CD4-positive, CD25-positive, alpha-beta regulatory T cell (primary cell): ENCODE measurements around the gene PSKH1. TPM values are rescaled to one million over a fixed set of nuclear protein-coding genes. Genes with fewer than 3 reads are reported as not detected.

Experiments
- ATAC-seq, 2 donors: fragments of 150-1000 bp; cut with Tn5 transposase; one replicate each; pipeline ENCODE4 v1.10.0; 2021; ENCODE audit warnings: low read depth in 2 of 2, moderate number of reproducible peaks in 2 of 2, moderate library complexity in 1 of 2
- DNase-seq, 3 donors: peaks; one replicate each; pipeline versions ENCODE4 v3.0.0 to v3.0.0-alpha.2; 2012 to 2022; ENCODE audit warnings: mixed read lengths in 1 of 3
- H3K27ac ChIP-seq: one replicate; pipeline ENCODE4 v1.7.0; 2013; ENCODE audit warnings: mild to moderate bottlenecking, low read length; ENCODE audit not compliant: insufficient read depth, poor library complexity, severe bottlenecking
- H3K27me3 ChIP-seq: one replicate; pipeline ENCODE4 v1.7.0; 2013; ENCODE audit warnings: low read length; ENCODE audit not compliant: control insufficient read depth, insufficient read depth
- H3K36me3 ChIP-seq: one replicate; pipeline ENCODE4 v1.7.0; 2013; ENCODE audit warnings: mild to moderate bottlenecking, low read length, moderate library complexity; ENCODE audit not compliant: control insufficient read depth, insufficient read depth
- H3K4me1 ChIP-seq: 2 replicates; pipeline ENCODE4 v1.7.0; 2013; ENCODE audit warnings: mild to moderate bottlenecking, low read length; ENCODE audit not compliant: insufficient read depth, control insufficient read depth, poor library complexity, severe bottlenecking
- H3K4me3 ChIP-seq: one replicate; pipeline ENCODE4 v1.7.0; 2013; ENCODE audit warnings: low read depth, mild to moderate bottlenecking, low read length, moderate library complexity
- H3K9me3 ChIP-seq, 2 experiments: 1 replicate in 1 of 2; 2 replicates in 1 of 2; pipeline ENCODE4 v1.7.0; 2013; ENCODE audit warnings: low read length in 2 of 2, mild to moderate bottlenecking in 1 of 2, moderate library complexity in 1 of 2; ENCODE audit not compliant: control insufficient read depth in 2 of 2
- H3K27ac Mint-ChIP-seq, 3 donors: one replicate each; pipeline ENCODE4 v1.8.0; 2020 to 2022; ENCODE audit warnings: mild to moderate bottlenecking in 3 of 3, mixed read lengths in 3 of 3, moderate library complexity in 2 of 3
- H3K27me3 Mint-ChIP-seq: one replicate; pipeline ENCODE4 v1.8.0; 2022; ENCODE audit warnings: mild to moderate bottlenecking, mixed read lengths
- H3K36me3 Mint-ChIP-seq: one replicate; pipeline ENCODE4 v1.8.0; 2020; ENCODE audit warnings: mixed read lengths
- H3K4me1 Mint-ChIP-seq, 4 donors: one replicate each; pipeline ENCODE4 v1.8.0; 2020 to 2022; ENCODE audit warnings: mixed read lengths in 4 of 4, mild to moderate bottlenecking in 1 of 4
- H3K4me3 Mint-ChIP-seq, 4 donors: one replicate each; pipeline ENCODE4 v1.8.0; 2020 to 2022; ENCODE audit warnings: mild to moderate bottlenecking in 4 of 4, mixed read lengths in 4 of 4, moderate library complexity in 3 of 4
- H3K9me3 Mint-ChIP-seq, 7 donors: one replicate each; pipeline ENCODE4 v1.8.0; 2020 to 2022; ENCODE audit warnings: mixed read lengths in 7 of 7, mild to moderate bottlenecking in 3 of 7, moderate library complexity in 2 of 7
- polyA plus RNA-seq, 4 donors: library from polyadenylated mRNA; unstranded; fragments of 300-500 nt; fragmentation: Illumina TruSeq; gene quantifications; one replicate each; pipeline ENCODE4 v1.2.3, GENCODE V29; 2021
- total RNA-seq: library from RNA; stranded (reverse); gene quantifications from one replicate; pipeline ENCODE4 v1.2.3, GENCODE V29; 2022

Gene PSKH1
- total and polyA plus RNA-seq, 5 donors from 2014 or later: 14.3 to 25.3 (median 22.8) TPM

DNA sequence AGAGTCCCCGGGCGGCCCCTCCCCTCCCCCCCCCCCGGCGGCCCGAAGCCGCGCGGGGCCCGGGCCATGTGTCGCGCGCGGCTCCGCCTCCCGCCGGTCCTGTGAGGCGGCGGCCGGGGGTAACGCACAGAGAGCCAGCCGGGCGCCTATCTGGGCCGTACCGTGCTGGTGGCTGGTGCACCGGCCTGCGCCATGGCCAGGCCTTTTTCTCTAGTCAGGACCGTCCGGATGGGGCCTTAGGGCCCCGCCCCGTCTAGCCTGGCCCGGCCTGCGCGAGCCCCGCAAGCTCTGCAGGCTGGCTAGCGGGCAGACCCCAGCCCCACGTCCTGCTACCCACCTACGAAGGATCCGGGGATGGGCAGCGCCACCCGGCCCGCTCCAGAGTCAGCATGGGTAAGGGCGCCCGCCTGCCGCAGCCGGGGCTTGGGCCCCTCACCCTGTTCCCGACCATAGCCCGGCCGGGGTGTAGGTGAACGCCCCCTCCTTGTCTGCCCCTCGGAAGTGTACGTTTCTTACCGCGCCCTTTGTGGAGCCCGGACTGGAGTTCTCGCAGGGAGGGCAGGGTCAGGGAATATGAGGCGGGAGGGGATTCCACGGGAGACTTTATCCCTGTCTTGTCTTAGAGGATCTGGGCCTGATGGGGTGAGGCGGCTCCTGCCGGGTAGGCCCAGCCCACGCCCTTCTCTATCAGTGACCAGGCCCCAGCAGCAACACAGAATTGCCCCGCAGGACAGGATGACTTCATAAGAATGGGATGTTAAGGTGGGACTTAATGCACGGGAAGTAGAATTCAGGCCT is 45.8 kb upstream of the PSKH1 start, which contains the start of gene CENPT:
CENPT (minus strand) TSS at position 630 of the 798 bp plus-strand sequence. CDS start 13,834 bp downstream, outside the sequence.
- Histone ChIP-seq H3K9me3 (no peaks in the 10 kb centered on the region), H3K4me3 (peak within 1 kb of the TSS; percentile 80), H3K36me3 (no peaks in the 10 kb centered on the region), H3K4me1 (peaks cover 50% of the 10 kb centered on the region), H3K27me3 (no peaks in the 10 kb centered on the region), H3K27ac (peak within 1 kb of the TSS; percentile 97)
- peak within 1 kb of the TSS; percentile 88 to 95 (median 90) for H3K4me3 Mint-ChIP-seq
- DNase-seq: peak in 1 of 3 donors; percentile 72
- no peaks in the 10 kb centered on the region for H3K27me3 Mint-ChIP-seq
- H3K36me3 Mint-ChIP-seq: no peaks in the 10 kb centered on the region
- peak; percentile 37 to 43 for ATAC-seq
- peak within 1 kb of the TSS; percentile 82 to 93 (median 92) for H3K27ac Mint-ChIP-seq
- H3K9me3 Mint-ChIP-seq: no peaks in the 10 kb centered on the region
- peaks cover 13 to 59% (median 32%) of the 10 kb centered on the region in 4 donors for H3K4me1 Mint-ChIP-seq

DNA sequence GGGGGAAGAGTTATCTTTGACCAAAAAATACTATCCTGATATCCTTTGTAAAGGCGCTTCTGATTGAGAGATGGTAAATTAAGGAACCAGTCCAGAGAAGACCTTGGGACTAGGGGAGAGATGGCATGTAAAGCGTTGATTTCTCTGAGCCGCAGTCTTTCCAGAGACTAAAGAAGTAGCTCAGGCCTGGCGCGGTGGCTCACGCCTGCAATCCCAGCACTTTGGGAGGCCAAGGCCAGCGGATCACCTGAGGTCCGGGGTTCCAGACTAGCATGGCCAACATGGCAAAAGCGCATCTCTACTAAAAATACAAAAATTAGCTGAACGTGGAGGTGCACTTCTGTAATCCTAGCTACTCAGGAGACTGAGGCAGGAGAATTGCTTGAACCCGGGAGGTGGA is 44.9 kb upstream of the PSKH1 start:
- Histone ChIP-seq H3K9me3 (no peaks in the 10 kb centered on the region), H3K36me3 (no peaks in the 10 kb centered on the region), H3K27ac (no peak overlapping the region), H3K4me3 (peak overlapping the region; percentile 33), H3K4me1 (peaks cover 48% of the 10 kb centered on the region), H3K27me3 (no peaks in the 10 kb centered on the region)
- Mint-ChIP-seq H3K9me3 (no peaks in the 10 kb centered on the region), H3K4me1 (peaks cover 13 to 55% (median 28%) of the 10 kb centered on the region in 4 donors), H3K4me3 (peak overlapping the region; percentile 86 to 94 (median 90)), H3K27ac (peak overlapping the region in 2 of 3 donors; percentile 5 to 78), H3K36me3 (no peaks in the 10 kb centered on the region), H3K27me3 (no peaks in the 10 kb centered on the region)
- DNase-seq (no peak), ATAC-seq (no peak)

DNA sequence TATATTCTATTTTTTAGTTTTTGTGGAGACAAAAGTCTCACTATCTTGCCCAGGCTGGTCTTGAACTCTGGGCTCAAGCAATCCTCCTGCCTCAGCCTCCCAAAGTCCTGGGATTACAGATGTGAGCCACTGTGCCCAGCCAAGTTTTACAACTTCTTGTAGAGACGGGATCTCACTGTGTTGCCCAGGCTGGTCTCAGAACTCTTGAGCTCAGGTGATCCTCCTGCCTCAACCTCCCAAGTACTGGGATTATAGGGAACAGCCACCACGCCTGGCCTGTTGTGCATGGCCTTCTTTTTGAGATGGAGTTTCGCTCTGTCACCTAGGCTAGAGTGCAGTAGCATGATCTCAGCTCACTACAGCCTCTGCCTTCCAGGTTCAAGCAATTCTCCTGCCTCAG is 39.4 kb upstream of the PSKH1 start:
- H3K4me3 Mint-ChIP-seq: no peak overlapping the region
- DNase-seq (no peak), ATAC-seq (no peak)
- H3K4me3 ChIP-seq: no peak overlapping the region
- H3K27ac ChIP-seq: no peak overlapping the region
- H3K4me1 Mint-ChIP-seq: peaks cover 4 to 49% (median 19%) of the 10 kb centered on the region in 4 donors
- H3K27me3 Mint-ChIP-seq: no peaks in the 10 kb centered on the region
- H3K36me3 Mint-ChIP-seq: peaks cover 4% of the 10 kb centered on the region
- H3K27me3 ChIP-seq: no peaks in the 10 kb centered on the region
- no peaks in the 10 kb centered on the region for H3K36me3 ChIP-seq
- no peaks in the 10 kb centered on the region for H3K4me1 ChIP-seq
- no peaks in the 10 kb centered on the region for H3K9me3 Mint-ChIP-seq
- no peak overlapping the region for H3K27ac Mint-ChIP-seq
- no peaks in the 10 kb centered on the region for H3K9me3 ChIP-seq

DNA sequence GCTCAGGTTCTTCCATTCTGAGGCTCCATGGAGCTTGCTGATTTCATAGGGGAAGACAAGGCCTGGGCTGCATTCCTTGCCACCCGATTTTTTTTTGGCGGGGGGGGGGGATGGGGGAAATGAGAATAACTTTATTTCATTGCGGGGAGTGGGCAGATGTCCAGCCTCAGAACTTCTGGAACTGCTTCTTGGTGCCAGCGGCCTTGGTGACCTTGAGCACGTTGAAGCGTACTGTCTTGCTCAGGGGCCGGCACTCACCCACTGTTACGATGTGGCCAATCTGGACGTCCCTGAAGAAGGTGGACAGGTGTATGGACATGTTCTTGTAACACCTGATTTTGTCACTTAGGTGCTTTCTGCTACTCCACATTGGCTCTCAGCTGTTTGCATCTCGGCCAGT is 37.3 kb upstream of the PSKH1 start:
- H3K9me3 ChIP-seq: no peaks in the 10 kb centered on the region
- DNase-seq (no peak), ATAC-seq (no peak)
- peaks cover 7% of the 10 kb centered on the region for H3K36me3 Mint-ChIP-seq
- H3K27me3 ChIP-seq: no peaks in the 10 kb centered on the region
- no peaks in the 10 kb centered on the region for H3K36me3 ChIP-seq
- no peaks in the 10 kb centered on the region for H3K27me3 Mint-ChIP-seq
- H3K4me1 Mint-ChIP-seq: peaks cover 4 to 36% (median 17%) of the 10 kb centered on the region in 4 donors
- no peak overlapping the region for H3K4me3 ChIP-seq
- H3K4me1 ChIP-seq: no peaks in the 10 kb centered on the region
- H3K27ac Mint-ChIP-seq: no peak overlapping the region
- H3K27ac ChIP-seq: no peak overlapping the region
- no peak overlapping the region for H3K4me3 Mint-ChIP-seq
- no peaks in the 10 kb centered on the region for H3K9me3 Mint-ChIP-seq

DNA sequence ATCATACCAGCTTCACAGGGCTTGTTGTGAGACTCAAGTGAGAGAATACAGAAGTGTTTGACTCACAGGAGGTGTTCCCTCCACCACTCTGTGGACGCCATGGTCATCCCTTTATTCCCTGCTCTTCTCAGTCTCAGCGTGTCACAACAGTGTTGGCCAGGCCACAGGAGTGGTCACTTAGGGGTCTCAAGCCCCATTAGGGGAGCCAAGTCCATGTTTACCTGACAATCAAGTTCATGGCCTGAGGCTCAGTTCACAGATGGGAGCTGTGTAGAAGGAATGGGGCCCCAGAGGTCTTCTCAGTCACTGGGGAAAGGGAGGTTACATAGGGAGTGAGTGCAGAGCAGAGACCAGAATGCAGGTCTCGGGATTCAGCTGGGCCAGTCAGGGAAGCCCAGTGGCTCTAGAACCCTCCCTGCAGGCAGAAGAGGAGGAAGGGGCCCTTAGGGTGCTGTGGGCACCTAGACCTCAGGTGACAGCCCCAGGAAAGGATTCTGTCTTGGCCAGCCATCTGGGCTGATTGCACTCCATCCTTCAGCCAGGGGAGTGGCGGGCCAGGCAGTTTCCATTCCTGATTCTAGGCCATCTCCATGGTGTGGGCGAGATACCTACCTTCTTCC is 36.0 kb upstream of the PSKH1 start:
- peaks cover 4 to 46% (median 18%) of the 10 kb centered on the region in 4 donors for H3K4me1 Mint-ChIP-seq
- H3K9me3 Mint-ChIP-seq: no peaks in the 10 kb centered on the region
- no peak overlapping the region for H3K4me3 ChIP-seq
- H3K27me3 ChIP-seq: no peaks in the 10 kb centered on the region
- no peaks in the 10 kb centered on the region for H3K4me1 ChIP-seq
- H3K9me3 ChIP-seq: no peaks in the 10 kb centered on the region
- DNase-seq (no peak), ATAC-seq (no peak)
- H3K27ac ChIP-seq: no peak overlapping the region
- no peaks in the 10 kb centered on the region for H3K27me3 Mint-ChIP-seq
- no peaks in the 10 kb centered on the region for H3K36me3 ChIP-seq
- H3K36me3 Mint-ChIP-seq: peaks cover 9% of the 10 kb centered on the region
- H3K27ac Mint-ChIP-seq: peak overlapping the region in 1 of 3 donors; percentile 79
- peak overlapping the region in 1 of 4 donors; percentile 75 for H3K4me3 Mint-ChIP-seq

DNA sequence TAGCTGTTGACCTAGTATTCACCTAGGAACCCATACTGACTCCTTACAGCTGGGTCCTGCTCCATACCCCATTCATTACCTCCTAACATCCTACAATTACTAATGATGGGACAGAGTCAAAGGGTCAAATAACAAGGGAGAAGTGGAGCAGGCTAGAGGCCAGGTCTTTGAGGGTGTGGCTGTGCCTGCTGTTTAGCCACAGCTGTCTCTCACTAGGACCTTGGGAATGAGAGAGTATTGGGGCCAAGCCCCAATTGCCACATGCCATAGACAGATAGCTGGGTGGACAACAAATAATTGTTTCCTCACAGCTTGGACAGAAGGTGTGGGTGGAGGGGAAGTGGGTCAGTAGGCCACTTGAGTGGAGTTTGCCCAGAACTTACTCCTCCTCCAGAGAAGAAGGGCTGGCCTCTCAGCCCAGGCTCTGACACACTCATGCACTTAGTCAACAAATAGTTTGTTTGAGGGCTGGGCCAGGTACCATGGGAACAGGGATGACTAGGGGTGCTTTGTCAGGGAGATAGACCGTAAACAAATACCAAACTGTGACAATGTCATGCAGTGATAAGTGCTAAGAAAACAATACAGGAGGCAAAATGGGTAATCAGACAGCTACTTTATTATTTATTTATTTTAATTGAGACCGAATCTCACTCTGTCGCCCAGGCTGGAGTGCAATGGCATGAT is 35.4 kb upstream of the PSKH1 start:
- DNase-seq: no peak
- H3K4me3 Mint-ChIP-seq: peak overlapping the region in 2 of 4 donors; percentile 28 to 75
- no peaks in the 10 kb centered on the region for H3K9me3 Mint-ChIP-seq
- Histone ChIP-seq H3K9me3 (no peaks in the 10 kb centered on the region), H3K4me3 (no peak overlapping the region), H3K4me1 (no peaks in the 10 kb centered on the region), H3K27me3 (no peaks in the 10 kb centered on the region), H3K36me3 (no peaks in the 10 kb centered on the region), H3K27ac (no peak overlapping the region)
- H3K27ac Mint-ChIP-seq: peak overlapping the region; percentile 72 to 79 (median 75)
- H3K4me1 Mint-ChIP-seq: peaks cover 4 to 47% (median 20%) of the 10 kb centered on the region in 4 donors
- peaks cover 9% of the 10 kb centered on the region for H3K36me3 Mint-ChIP-seq
- peak; percentile 71 to 74 for ATAC-seq
- H3K27me3 Mint-ChIP-seq: no peaks in the 10 kb centered on the region

DNA sequence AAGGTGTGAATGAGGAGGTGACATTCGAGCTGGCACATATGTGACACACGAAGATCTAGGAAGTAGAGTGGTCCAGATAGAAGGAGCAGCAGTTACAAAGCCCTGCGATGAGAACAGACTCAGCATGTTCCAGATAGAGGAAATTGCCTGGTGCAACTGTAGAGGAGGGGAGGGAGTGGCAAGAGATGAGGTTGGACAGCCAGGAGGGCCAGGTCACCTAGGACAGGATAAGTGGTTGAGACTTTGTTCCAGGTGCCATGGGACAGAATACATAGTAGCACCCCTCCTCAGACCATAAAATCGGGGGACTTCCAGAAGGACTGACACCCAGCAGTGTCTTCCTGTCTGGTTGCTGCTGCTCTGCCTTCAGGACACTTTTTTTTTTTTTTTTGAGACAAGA is 34.6 kb upstream of the PSKH1 start:
- Histone ChIP-seq H3K27ac (no peak overlapping the region), H3K4me1 (no peaks in the 10 kb centered on the region), H3K36me3 (no peaks in the 10 kb centered on the region), H3K4me3 (no peak overlapping the region), H3K27me3 (no peaks in the 10 kb centered on the region), H3K9me3 (no peaks in the 10 kb centered on the region)
- H3K27ac Mint-ChIP-seq: peak overlapping the region; percentile 63 to 79 (median 72)
- DNase-seq (no peak), ATAC-seq (no peak)
- no peaks in the 10 kb centered on the region for H3K9me3 Mint-ChIP-seq
- no peaks in the 10 kb centered on the region for H3K27me3 Mint-ChIP-seq
- H3K4me3 Mint-ChIP-seq: peak overlapping the region in 1 of 4 donors; percentile 75
- H3K4me1 Mint-ChIP-seq: peaks cover 4 to 47% (median 20%) of the 10 kb centered on the region in 4 donors
- H3K36me3 Mint-ChIP-seq: peaks cover 9% of the 10 kb centered on the region
